Measurements from ENCODE around the gene C6orf47.

- TF ChIP-seq CTCF (IDR thresholded peaks at IDR 0.05) (no peak), RAD21 (IDR thresholded peaks at IDR 0.05; ENCODE audit: low read length) (no peak), POLR2AphosphoS5 (IDR thresholded peaks at IDR 0.05; ENCODE audit: low read depth, low read length) (no peak), EP300 (IDR thresholded peaks at IDR 0.05; ENCODE audit: borderline replicate concordance in 1 of 2, low read depth in 1 of 2, low read length in 1 of 2) (no peak), CHD2 (IDR thresholded peaks at IDR 0.05; ENCODE audit: low read length, partially characterized antibody) (no peak), TAF1 (IDR thresholded peaks at IDR 0.05; ENCODE audit: borderline replicate concordance, low read depth, low read length) (no peak), YY1 (IDR thresholded peaks at IDR 0.05; ENCODE audit: low read depth) (no peak), EZH2phosphoT487 (IDR thresholded peaks at IDR 0.05; ENCODE audit: borderline replicate concordance, low read depth) (no peak), MAX (IDR thresholded peaks at IDR 0.05; ENCODE audit: low read depth) (no peak), ZBTB33 (IDR thresholded peaks at IDR 0.05; ENCODE audit: borderline replicate concordance, low read depth) (no peak), RCOR1 (IDR thresholded peaks at IDR 0.05; ENCODE audit: low read length) (no peak)
Observed at GRCh38 chr6:31621991-31622390, 38.6 kb downstream of the C6orf47 start.
